B cell (primary cell): ENCODE data around the gene DPYD. TPM values are rescaled to one million over a fixed set of nuclear protein-coding genes. Genes with fewer than 3 reads are reported as not detected.

Source experiments
- ATAC-seq: fragments of 200-7000 bp; cut with Tn5 transposase; one replicate; pipeline ENCODE4 v1.10.0; 2021; ENCODE audit warnings: low read depth, mild to moderate bottlenecking, moderate number of reproducible peaks, moderate library complexity
- CTCF ChIA-PET: fragments of 350-600 bp; sonication (Branson Sonifier 250); formaldehyde crosslinking; loops from one replicate; lab custom pipeline; 2021; ENCODE audit warnings: antibody characterized with exemption, inconsistent platforms; lab: Charles Lee
- POLR2A ChIA-PET: fragments of 350-600 bp; sonication (Branson Sonifier 250); formaldehyde crosslinking; loops from one replicate; lab custom pipeline; 2021; ENCODE audit warnings: antibody characterized with exemption; lab: Charles Lee
- DNase-seq: peaks from one replicate; pipeline ENCODE4 v3.0.0; 2013
- H2AFZ ChIP-seq: 2 replicates; pipeline ENCODE4 v1.6.1; 2012; ENCODE audit warnings: mild to moderate bottlenecking, low read depth, low read length; ENCODE audit not compliant: insufficient read depth, poor library complexity, severe bottlenecking
- H3K27ac ChIP-seq, 2 donors: 1 replicate in 1 of 2; 2 replicates in 1 of 2; pipeline ENCODE4 v1.5.1; 2012 to 2013; ENCODE audit warnings: low read length in 2 of 2, mild to moderate bottlenecking in 2 of 2, moderate library complexity in 1 of 2
- H3K27me3 ChIP-seq, 4 experiments: fragments of 200-600 bp in 1 of 4; sonication (generic) in 1 of 4; replicated peaks in 1 of 4; 1 replicate in 2 of 4; 2 replicates in 2 of 4; pipeline versions ENCODE4 v1.6.1 to v1.7.0; 2013 to 2016; ENCODE audit warnings: low read length in 3 of 4, mild to moderate bottlenecking in 2 of 4, mixed read lengths in 1 of 4, moderate library complexity in 1 of 4; ENCODE audit not compliant: insufficient read depth in 4 of 4, control insufficient read depth in 3 of 4; ENCODE audit errors: control extremely low read depth in 1 of 4
- H3K36me3 ChIP-seq, 2 experiments: replicated peaks in 1 of 2; 1 replicate in 1 of 2; 2 replicates in 1 of 2; pipeline versions ENCODE4 v1.6.1 to v1.7.1; 2013; ENCODE audit warnings: low read length in 1 of 2; ENCODE audit not compliant: insufficient read depth in 2 of 2, control insufficient read depth in 1 of 2; ENCODE audit errors: control extremely low read depth in 1 of 2, extremely low read depth in 1 of 2
- H3K4me1 ChIP-seq, 2 donors: fragments of 200-600 bp in 1 of 2; sonication (generic) in 1 of 2; 1 replicate in 1 of 2; 2 replicates in 1 of 2; pipeline versions ENCODE4 v1.5.1 to v1.6.1; 2013 to 2017; ENCODE audit warnings: low read length in 2 of 2; ENCODE audit not compliant: control insufficient read depth in 2 of 2, insufficient read depth in 2 of 2
- H3K4me2 ChIP-seq: replicated peaks from 2 replicates; pipeline ENCODE3; 2012; ENCODE audit warnings: mild to moderate bottlenecking, low read depth, low read length; ENCODE audit not compliant: poor library complexity, severe bottlenecking
- H3K4me3 ChIP-seq, 5 experiments: fragments of 200-600 bp in 1 of 5; sonication (generic) in 1 of 5; 1 replicate in 3 of 5; 2 replicates in 2 of 5; pipeline versions ENCODE4 v1.5.1 to v1.7.0; 2011 to 2016; ENCODE audit warnings: low read length in 4 of 5, mild to moderate bottlenecking in 4 of 5, low read depth in 2 of 5, control low read depth in 1 of 5, moderate library complexity in 1 of 5; ENCODE audit not compliant: insufficient read depth in 1 of 5; ENCODE audit errors: control extremely low read depth in 1 of 5, extremely low read depth in 1 of 5
- H3K79me2 ChIP-seq: fragments of 200-600 bp; sonication (generic); one replicate; pipeline ENCODE4 v1.6.0; 2016; ENCODE audit warnings: low read length; ENCODE audit not compliant: control insufficient read depth, insufficient read depth
- H3K9ac ChIP-seq: fragments of 200-600 bp; sonication (generic); 2 replicates; pipeline ENCODE4 v1.6.1; 2017; ENCODE audit warnings: mild to moderate bottlenecking, low read length, moderate library complexity
- H3K9me3 ChIP-seq, 3 donors: one replicate each; pipeline versions ENCODE4 v1.6.1 to v1.7.1; 2013; ENCODE audit warnings: low read length in 2 of 3; ENCODE audit not compliant: control insufficient read depth in 2 of 3, insufficient read depth in 1 of 3; ENCODE audit errors: control extremely low read depth in 1 of 3
- H4K20me1 ChIP-seq: 2 replicates; pipeline ENCODE4 v1.6.0; 2012; ENCODE audit warnings: mild to moderate bottlenecking, low read length; ENCODE audit not compliant: insufficient read depth, control insufficient read depth, poor library complexity, severe bottlenecking
- H3K27ac Mint-ChIP-seq: one replicate; pipeline ENCODE4 v1.8.0; 2021; ENCODE audit warnings: mixed read lengths
- H3K27me3 Mint-ChIP-seq: one replicate; pipeline ENCODE4 v1.8.0; 2021; ENCODE audit warnings: mixed read lengths
- H3K4me1 Mint-ChIP-seq: one replicate; pipeline ENCODE4 v1.8.0; 2021; ENCODE audit warnings: mixed read lengths
- H3K4me3 Mint-ChIP-seq: one replicate; pipeline ENCODE4 v1.8.0; 2021; ENCODE audit warnings: mixed read lengths
- H3K9me3 Mint-ChIP-seq: one replicate; pipeline ENCODE4 v1.8.0; 2022; ENCODE audit warnings: mixed read lengths; ENCODE audit not compliant: insufficient read depth
- EZH2 ChIP-seq: IDR thresholded peaks from 2 replicates; pipeline ENCODE4 v1.6.1; 2012; ENCODE audit warnings: borderline replicate concordance, low read depth, mild to moderate bottlenecking, moderate library complexity, low read length; ENCODE audit not compliant: insufficient read depth, poor library complexity, severe bottlenecking
- WGBS: methylation state at CpG from one replicate; pipeline ENCODE4 v1.1.5; 2013; ENCODE audit warnings: missing lambda C conversion rate; ENCODE audit not compliant: insufficient coverage; 5-methylcytosine and 5-hydroxymethylcytosine counted together
- intact Hi-C: fragments of 100-400 bp; cut with micrococcal nuclease; formaldehyde crosslinking; loops from one replicate; pipeline ENCODE4 v1.10.0; 2022
- polyA plus RNA-seq: library from polyadenylated mRNA; depleted of rRNA; stranded (reverse); fragments of >200 nt; gene quantifications from 2 replicates; pipeline ENCODE4 v1.2.3, GENCODE V29; 2012
- total RNA-seq, 2 donors: library from RNA; stranded (reverse); fragments of 120-200 nt in 1 of 2; gene quantifications; 1 replicate in 1 of 2; 2 replicates in 1 of 2; pipeline versions ENCODE4 v1.2.3 to v1.2.4, GENCODE V29; 2013 to 2022
- TF ChIP-seq, protein P1 (sequence below): fragments of 200-600 bp; IDR thresholded peaks from one replicate; pipeline ENCODE4 v1.8.0; 2022; ENCODE audit warnings: antibody characterized with exemption, mild to moderate bottlenecking

DPYD gene
- total and polyA plus RNA-seq, 2 donors (not counting 1 experiment from before 2014, with no cell fraction given) = 4.2 to 19.0 TPM

DNA sequence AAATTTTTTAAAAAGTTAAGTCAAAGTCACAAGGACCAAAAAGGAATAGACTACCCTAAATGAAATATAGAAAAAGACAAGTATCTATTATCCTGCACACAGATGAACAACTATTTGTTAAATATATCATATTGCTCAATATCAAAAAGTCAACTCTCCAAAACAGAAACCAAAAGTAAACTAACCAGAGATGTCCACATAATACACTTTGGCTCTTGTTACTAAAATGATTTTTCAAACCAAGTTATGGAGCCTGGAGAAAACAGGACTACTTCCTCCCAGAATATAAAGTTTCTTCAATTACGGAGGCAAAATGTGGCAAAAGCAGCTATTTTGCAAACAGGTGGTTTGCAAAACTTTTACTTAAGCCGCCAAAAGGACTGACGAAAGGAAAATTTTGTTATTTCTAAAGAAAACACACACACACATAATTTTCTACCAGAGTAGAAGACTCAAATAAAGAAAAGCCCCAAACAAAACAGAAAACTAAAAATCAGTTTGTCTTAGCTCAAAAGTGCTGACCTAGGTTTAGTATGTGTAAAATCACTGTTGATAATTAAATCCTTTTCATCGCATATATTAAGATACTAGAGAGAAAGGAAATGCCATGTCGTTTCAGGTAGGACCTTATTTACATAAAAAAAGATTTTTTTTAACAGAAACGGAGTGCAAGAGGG lies 1.1 kb downstream of the DPYD start:
- peak overlapping the region; percentile 78 for H3K9ac ChIP-seq
- peak overlapping the region in 1 of 2 donors; percentile 75 for H3K27ac ChIP-seq
- H3K9me3 ChIP-seq = no peaks in the 10 kb centered on the region
- H3K27me3 ChIP-seq = no peaks in the 10 kb centered on the region
- ChIA-PET CTCF (interaction anchor here (1.2 kb wide), 1 partner anchor 134 kb away, joined by 3 read pairs; no protein-coding TSS in a partner anchor), POLR2A (interaction anchor here (0.5 kb wide), 1 partner anchor 26 kb away, joined by 3 read pairs; no protein-coding TSS in a partner anchor)
- H3K27me3 Mint-ChIP-seq = no peaks in the 10 kb centered on the region
- ATAC-seq (no peak), DNase-seq (peak; percentile 16)
- H3K79me2 ChIP-seq = peaks cover 23% of the 10 kb centered on the region
- H3K4me3 Mint-ChIP-seq = peak overlapping the region; percentile 94
- H3K4me2 ChIP-seq = peak overlapping the region; percentile 84
- peak overlapping the region; percentile 93 for H3K27ac Mint-ChIP-seq
- peaks cover 11 to 12% of the 10 kb centered on the region in 2 donors for H3K4me1 ChIP-seq
- intact Hi-C loops = loop anchor here (2.0 to 5.0 kb wide), 3 partner anchors 69 to 1197 kb away; no protein-coding TSS in a partner anchor
- peak overlapping the region; percentile 89 for H2AFZ ChIP-seq
- no peaks in the 10 kb centered on the region for H3K9me3 Mint-ChIP-seq
- 17% methylated on average over 1 of the region's 6 CpGs for WGBS
- peaks cover 22% of the 10 kb centered on the region for H3K4me1 Mint-ChIP-seq
- H3K36me3 ChIP-seq = no peaks in the 10 kb centered on the region
- TF ChIP-seq EZH2 = no peak
- TF ChIP-seq, protein P1, sequence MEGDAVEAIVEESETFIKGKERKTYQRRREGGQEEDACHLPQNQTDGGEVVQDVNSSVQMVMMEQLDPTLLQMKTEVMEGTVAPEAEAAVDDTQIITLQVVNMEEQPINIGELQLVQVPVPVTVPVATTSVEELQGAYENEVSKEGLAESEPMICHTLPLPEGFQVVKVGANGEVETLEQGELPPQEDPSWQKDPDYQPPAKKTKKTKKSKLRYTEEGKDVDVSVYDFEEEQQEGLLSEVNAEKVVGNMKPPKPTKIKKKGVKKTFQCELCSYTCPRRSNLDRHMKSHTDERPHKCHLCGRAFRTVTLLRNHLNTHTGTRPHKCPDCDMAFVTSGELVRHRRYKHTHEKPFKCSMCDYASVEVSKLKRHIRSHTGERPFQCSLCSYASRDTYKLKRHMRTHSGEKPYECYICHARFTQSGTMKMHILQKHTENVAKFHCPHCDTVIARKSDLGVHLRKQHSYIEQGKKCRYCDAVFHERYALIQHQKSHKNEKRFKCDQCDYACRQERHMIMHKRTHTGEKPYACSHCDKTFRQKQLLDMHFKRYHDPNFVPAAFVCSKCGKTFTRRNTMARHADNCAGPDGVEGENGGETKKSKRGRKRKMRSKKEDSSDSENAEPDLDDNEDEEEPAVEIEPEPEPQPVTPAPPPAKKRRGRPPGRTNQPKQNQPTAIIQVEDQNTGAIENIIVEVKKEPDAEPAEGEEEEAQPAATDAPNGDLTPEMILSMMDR = no peak
- peak overlapping the region; percentile 71 to 94 (median 83) for H3K4me3 ChIP-seq
- H4K20me1 ChIP-seq = no peaks in the 10 kb centered on the region

DNA sequence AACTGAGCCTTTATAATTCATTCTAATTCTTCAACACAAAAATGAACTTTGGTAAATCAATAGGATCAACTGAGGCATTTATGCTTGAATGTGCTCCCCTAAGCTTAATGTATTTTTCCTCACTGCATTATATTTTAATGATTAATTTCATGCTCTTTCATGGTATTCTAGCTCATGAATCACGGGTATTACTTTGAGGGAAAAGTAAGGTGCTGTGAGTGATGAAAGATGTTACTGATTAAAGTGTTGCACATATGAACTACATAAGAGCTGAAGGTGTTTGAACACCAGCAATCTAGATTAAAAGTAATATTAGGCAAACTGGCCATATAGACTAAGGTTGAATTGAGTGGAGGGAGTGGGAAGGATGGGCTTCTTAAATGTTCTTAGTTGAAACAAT lies 1.9 kb downstream of the DPYD start:
- no CpG with 5 or more reads among the region's 1 CpG for WGBS
- H3K4me3 ChIP-seq = no peak overlapping the region
- peaks cover 27% of the 10 kb centered on the region for H3K79me2 ChIP-seq
- H3K27ac ChIP-seq = no peak overlapping the region
- H3K4me3 Mint-ChIP-seq = peak overlapping the region; percentile 94
- peaks cover 22% of the 10 kb centered on the region for H3K4me1 Mint-ChIP-seq
- ChIA-PET POLR2A (no interaction called here), CTCF (interaction anchor here (0.5 to 1.2 kb wide), 2 partner anchors 67 to 135 kb away, joined by 3 read pairs; no protein-coding TSS in a partner anchor)
- DNase-seq (no peak), ATAC-seq (no peak)
- TF ChIP-seq EZH2 = no peak
- TF ChIP-seq, protein P1 = no peak
- H3K9me3 ChIP-seq = no peaks in the 10 kb centered on the region
- no peaks in the 10 kb centered on the region for H3K36me3 ChIP-seq
- H3K27me3 Mint-ChIP-seq = no peaks in the 10 kb centered on the region
- H2AFZ ChIP-seq = no peak overlapping the region
- H3K9ac ChIP-seq = no peak overlapping the region
- no peaks in the 10 kb centered on the region for H4K20me1 ChIP-seq
- no peak overlapping the region for H3K27ac Mint-ChIP-seq
- H3K27me3 ChIP-seq = no peaks in the 10 kb centered on the region
- H3K4me1 ChIP-seq = peaks cover 11 to 12% of the 10 kb centered on the region in 2 donors
- H3K4me2 ChIP-seq = no peak overlapping the region
- intact Hi-C loops = no loop called here
- no peaks in the 10 kb centered on the region for H3K9me3 Mint-ChIP-seq
